ENCODE results near the gene PCLO. TPM values are rescaled to one million over a fixed set of nuclear protein-coding genes. Genes with fewer than 3 reads are reported as not detected.

PCLO gene
- total and polyA plus RNA-seq, 9 of the 15 experiments (the other 6 are each of a cell fraction or from before 2014, with no cell fraction given) = under 0.01 to 0.01 TPM; not detected in 7

- no peak for TF ChIP-seq SIRT6 (IDR thresholded peaks at IDR 0.05; ENCODE audit: low read depth, low read length)
- TF ChIP-seq FOXP1 (CRISPR knock-in tag; IDR thresholded peaks at IDR 0.05) = no peak
- no peak for TF ChIP-seq CTCFL (IDR thresholded peaks at IDR 0.05; ENCODE audit: borderline replicate concordance, insufficient read depth, low read depth, low read length, poor library complexity, severe bottlenecking)
- no peak for TF ChIP-seq SRF (CRISPR knock-in tag; IDR thresholded peaks at IDR 0.05)
- no peak for TF ChIP-seq JUN (IDR thresholded peaks at IDR 0.05; ENCODE audit: borderline replicate concordance, low read depth, low read length)
- TF ChIP-seq JUN (CRISPR knock-in tag; IDR thresholded peaks at IDR 0.05; ENCODE audit: borderline replicate concordance) = no peak
- TF ChIP-seq MNT (conservative IDR thresholded peaks at IDR 0.05) = no peak
- no peak for TF ChIP-seq CHAMP1 (IDR thresholded peaks at IDR 0.05)
- no peak for TF ChIP-seq FIP1L1 (IDR thresholded peaks at IDR 0.05; ENCODE audit: low read depth, low read length, poor library complexity, severe bottlenecking)
- no peak for TF ChIP-seq CBFA2T3 (IDR thresholded peaks at IDR 0.05)
- no peak for TF ChIP-seq MLX (CRISPR knock-in tag; conservative IDR thresholded peaks at IDR 0.05)
- no peaks in the 10 kb centered on the region for H3K9me1 ChIP-seq (ENCODE audit: control insufficient read depth, insufficient read depth, low read length)
Observed at GRCh38 chr7:83032195-83032594, 130.5 kb downstream of the PCLO start.

More at GRCh38 chr7:83032195-83032594, 130.5 kb downstream of the PCLO start:
- no peak overlapping the region for H3K27ac ChIP-seq (ENCODE audit: extremely low read depth, low read depth, low read length)
- H3K9ac ChIP-seq (ENCODE audit: insufficient read depth in 1 of 2, low read depth in 2 of 2, low read length in 2 of 2) = no peak overlapping the region
- no peaks in the 10 kb centered on the region for H3K9me3 ChIP-seq (replicated peaks; ENCODE audit: control insufficient read depth, insufficient read depth, low read depth, low read length)
- BruUV-seq (replicated peaks) = no TSS peak
- no peaks in the 10 kb centered on the region for H3K36me3 ChIP-seq (ENCODE audit: control insufficient read depth, insufficient read depth, low read length)
- no peaks in the 10 kb centered on the region for H3K4me1 ChIP-seq (replicated peaks in 1 of 2; ENCODE audit: control insufficient read depth in 2 of 2, insufficient read depth in 2 of 2, low read length in 2 of 2)
- no peaks in the 10 kb centered on the region for H4K20me1 ChIP-seq (replicated peaks; ENCODE audit: control insufficient read depth, insufficient read depth, low read length)
- ATAC-seq (no peak), FAIRE-seq (no peak), DNase-seq (ENCODE audit: extremely low read depth in 1 of 4, low spot score in 3 of 4) (no peak)
- H3K27me3 ChIP-seq (ENCODE audit: control insufficient read depth in 2 of 2, insufficient read depth in 2 of 2, low read length in 2 of 2) = no peaks in the 10 kb centered on the region
- ChIA-PET POLR2A (no interaction called here), CTCF (ENCODE audit: low intra/inter-chr PET ratio) (no interaction called here)
- intact Hi-C loops (cut with micrococcal nuclease) (no loop called here), in situ Hi-C loops (cut with MboI) (no loop called here)
- H3K4me3 ChIP-seq = no peak overlapping the region
- H3K79me2 ChIP-seq (ENCODE audit: control insufficient read depth, insufficient read depth, low read length) = no peaks in the 10 kb centered on the region
- no peak overlapping the region for H3K4me2 ChIP-seq (ENCODE audit: insufficient read depth, low read length)
- H2AFZ ChIP-seq (ENCODE audit: low read depth, low read length) = no peak overlapping the region
